GM12878 (cell line): Measurements from ENCODE around the gene HCFC1R1. TPM values are rescaled to one million over a fixed set of nuclear protein-coding genes. Genes with fewer than 3 reads are reported as not detected.

Source experiments
- ATAC-seq: fragments of 200-7000 bp; cut with Tn5 transposase; 3 replicates; pipeline ENCODE4 v1.9.1; 2020; ENCODE audit warnings: mild to moderate bottlenecking, moderate library complexity
- BruUV-seq: library from RNA; stranded (reverse); fragments of 400-500 nt; replicated peaks from 2 replicates; lab custom pipeline; 2021; lab: Mats Ljungman, UMichigan
- CTCF ChIA-PET: fragments of 300-600 bp; sonication (Branson Sonifier 250); formaldehyde crosslinking; extraction: SDS; loops from one replicate; lab custom pipeline; 2021; ENCODE audit warnings: inconsistent platforms; lab: Yijun Ruan, JAX
- POLR2A ChIA-PET: fragments of 350-600 bp; formaldehyde crosslinking; extraction: SDS; loops from one replicate; lab custom pipeline; 2021; ENCODE audit warnings: inconsistent platforms; lab: Charles Lee
- RAD21 ChIA-PET: fragments of 300-600 bp; sonication (Branson Sonifier 250); formaldehyde crosslinking; loops from one replicate; lab custom pipeline; 2023; ENCODE audit warnings: antibody characterized with exemption; ENCODE audit not compliant: unreplicated experiment; lab: Charles Lee
- SMC1A ChIA-PET: fragments of 300-600 bp; sonication (Branson Sonifier 250); formaldehyde crosslinking; loops from one replicate; lab custom pipeline; 2023; ENCODE audit not compliant: unreplicated experiment, uncharacterized antibody; lab: Charles Lee
- DNase-seq: peaks from one replicate; pipeline ENCODE4 v3.0.0-alpha.2; 2011; ENCODE audit warnings: low read depth, low spot score
- FAIRE-seq: peaks from 3 replicates; lab custom pipeline; 2011; peaks lifted over from hg19 to GRCh38; lab: Jason Lieb, UNC
- H2AFZ ChIP-seq: 2 replicates; pipeline ENCODE4 v1.6.0; 2011; ENCODE audit warnings: low read depth, low read length, control low read depth; ENCODE audit not compliant: control insufficient read depth
- H3K27ac ChIP-seq: 2 replicates; pipeline ENCODE4 v1.5.1; 2011; ENCODE audit warnings: control low read depth; ENCODE audit not compliant: control insufficient read depth, insufficient read depth
- H3K27me3 ChIP-seq, 2 experiments: replicated peaks in 1 of 2; 2 replicates each; pipeline versions ENCODE4 v1.6.0 to v1.6.1; 2011; ENCODE audit warnings: low read length in 1 of 2; ENCODE audit not compliant: control insufficient read depth in 2 of 2, insufficient read depth in 2 of 2
- H3K36me3 ChIP-seq, 2 experiments: 2 replicates each; pipeline ENCODE4 v1.5.1; 2011; ENCODE audit warnings: low read length in 1 of 2; ENCODE audit not compliant: control insufficient read depth in 2 of 2, insufficient read depth in 2 of 2
- H3K4me1 ChIP-seq: 2 replicates; pipeline ENCODE4 v1.6.1; 2011; ENCODE audit warnings: mild to moderate bottlenecking, low read length, moderate library complexity, mixed read lengths; ENCODE audit not compliant: control insufficient read depth, insufficient read depth
- H3K4me2 ChIP-seq: 2 replicates; pipeline ENCODE4 v1.6.0; 2011; ENCODE audit warnings: control low read depth; ENCODE audit not compliant: control insufficient read depth, insufficient read depth
- H3K4me3 ChIP-seq: fragments of 200-600 bp; sonication (generic); 2 replicates; pipeline ENCODE4 v1.5.1; 2016
- H3K79me2 ChIP-seq: 2 replicates; pipeline ENCODE4 v1.6.0; 2011; ENCODE audit warnings: low read length; ENCODE audit not compliant: control insufficient read depth, insufficient read depth
- H3K9ac ChIP-seq: 2 replicates; pipeline ENCODE4 v1.8.0; 2011; ENCODE audit warnings: low read length, control low read depth, mixed read lengths; ENCODE audit not compliant: control insufficient read depth, insufficient read depth
- H3K9me3 ChIP-seq: replicated peaks from 3 replicates; pipeline ENCODE4 v1.5.1; 2011; ENCODE audit warnings: mild to moderate bottlenecking, low read length; ENCODE audit not compliant: control insufficient read depth, insufficient read depth
- H4K20me1 ChIP-seq: 2 replicates; pipeline ENCODE4 v1.6.0; 2011; ENCODE audit not compliant: control insufficient read depth, insufficient read depth
- CBX5 ChIP-seq: sonication (generic); IDR thresholded peaks from 2 replicates; pipeline ENCODE4 v1.6.1; 2016; ENCODE audit warnings: low read depth, moderate library complexity, mild to moderate bottlenecking, inconsistent platforms
- HCFC1 ChIP-seq: fragments of 150-350 bp; IDR thresholded peaks from 2 replicates; pipeline ENCODE4 v1.6.1; 2014; ENCODE audit warnings: low read length
- NR2F1 ChIP-seq: fragments of 450-650 bp; conservative IDR thresholded peaks from 2 replicates; pipeline ENCODE4 v1.6.1; 2017; ENCODE audit warnings: mild to moderate bottlenecking
- TAF1 ChIP-seq: IDR thresholded peaks from 2 replicates; pipeline ENCODE4 v1.6.1; 2011; ENCODE audit warnings: mild to moderate bottlenecking, low read depth, low read length, borderline replicate concordance
- ZNF384 ChIP-seq: IDR thresholded peaks from 2 replicates; pipeline ENCODE4 v1.6.1; 2012; ENCODE audit warnings: low read depth, mild to moderate bottlenecking, low read length, improper control_type of control experiment, borderline replicate concordance
- WGBS: methylation state at CpG from one replicate; pipeline ENCODE4 v1.1.6; 2016; ENCODE audit warnings: low lambda C conversion rate; ENCODE audit not compliant: insufficient replicate concordance, insufficient coverage; ENCODE audit errors: missing lambda C conversion rate; 5-methylcytosine and 5-hydroxymethylcytosine counted together
- in situ Hi-C: fragments of 300-500 bp; cut with MboI; formaldehyde crosslinking; loops from 9 replicates; pipeline ENCODE4 v1.14.3; 2018; ENCODE audit warnings: mixed read lengths
- intact Hi-C: fragments of 100-400 bp; cut with micrococcal nuclease; formaldehyde crosslinking; loops from one replicate; pipeline ENCODE4 v1.14.2; 2022; ENCODE audit not compliant: unreplicated experiment
- polyA plus RNA-seq, 11 experiments: library from polyadenylated mRNA; depleted of rRNA in 4 of 11; unstranded in 6 of 11; stranded (reverse) in 5 of 11; fragments of >200 nt; fragmentation: Nextera tagmentation in 4 of 11; fragmentation: Illumina TruSeq in 1 of 11; extraction: Ambion mirVana in 4 of 11; extraction: Trizol in 1 of 11; gene quantifications; 1 replicate in 1 of 11; 2 replicates in 10 of 11; pipeline versions ENCODE4 v1.2.1 to v1.2.3, GENCODE V29; 2011 to 2016; ENCODE audit warnings: inconsistent platforms in 2 of 11, missing spikeins in 2 of 11, low read depth in 1 of 11
- total RNA-seq, 4 experiments: library from RNA; depleted of rRNA in 3 of 4; stranded (reverse); fragments of >200 nt in 3 of 4; fragmentation: Illumina TruSeq in 1 of 4; extraction: Trizol in 1 of 4; gene quantifications; 2 replicates each; pipeline versions ENCODE4 v1.2.1 to v1.2.3, GENCODE V29; 2013 to 2021
- TF ChIP-seq, protein P1 (sequence below): IDR thresholded peaks from 2 replicates; pipeline ENCODE4 v1.6.1; 2011; ENCODE audit warnings: mild to moderate bottlenecking, low read depth, low read length, moderate library complexity; ENCODE audit not compliant: insufficient replicate concordance
- TF ChIP-seq, protein P2 (sequence below): fragments of 450-650 bp; IDR thresholded peaks from 2 replicates; pipeline ENCODE4 v1.6.1; 2016; ENCODE audit warnings: mild to moderate bottlenecking
- TF ChIP-seq, protein P3 (sequence below): fragments of 450-650 bp; IDR thresholded peaks from 2 replicates; pipeline ENCODE4 v1.6.1; 2017; ENCODE audit warnings: mild to moderate bottlenecking, low read depth, inconsistent platforms; ENCODE audit not compliant: poor library complexity, severe bottlenecking

The HCFC1R1 gene
- total and polyA plus RNA-seq, 10 of the 15 experiments (the other 5 are each of a cell fraction or from before 2014, with no cell fraction given) = 2.8 to 42.5 (median 20.4) TPM

DNA sequence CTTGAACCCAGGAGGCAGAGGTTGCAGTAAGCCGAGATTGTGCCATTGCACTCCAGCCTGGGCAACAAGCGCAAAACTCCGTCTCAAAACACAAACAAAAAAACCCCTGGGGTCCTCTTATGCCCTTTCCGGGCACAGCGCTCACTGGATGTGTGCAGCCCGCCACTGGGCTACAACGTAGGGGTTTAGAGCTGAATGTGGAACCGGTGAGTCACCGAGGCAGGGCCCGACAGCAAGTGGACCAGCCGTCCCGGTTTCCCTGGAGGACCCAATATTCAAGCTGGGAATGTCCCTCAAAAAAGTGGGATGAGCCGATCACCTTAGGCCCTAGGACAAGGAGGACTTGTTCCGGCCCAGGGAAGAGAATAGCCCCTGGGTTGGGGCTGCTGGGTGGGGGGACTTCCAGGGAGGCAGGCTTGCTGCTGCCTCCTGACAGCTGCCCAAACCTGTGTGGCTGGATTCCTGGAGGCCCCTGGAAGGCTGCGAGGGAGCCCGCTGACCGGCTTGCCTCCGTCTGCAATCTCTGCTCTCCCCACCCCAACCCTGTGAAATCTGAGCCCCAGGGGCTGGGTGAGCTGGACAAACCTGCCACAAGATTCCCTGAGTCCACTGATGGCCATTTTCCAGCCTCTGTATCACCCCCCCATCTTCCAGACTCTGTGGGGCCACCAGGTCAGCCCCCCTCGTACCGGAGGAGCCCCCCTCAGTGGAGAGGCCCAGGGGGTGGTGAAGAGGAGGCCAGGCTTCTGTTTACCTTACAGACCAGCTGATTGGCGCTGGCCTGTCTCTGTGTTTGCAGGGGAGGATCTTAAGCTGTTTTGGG is 14.0 kb downstream of the HCFC1R1 start:
- no peak overlapping the region for H3K4me3 ChIP-seq
- ChIA-PET CTCF (interaction anchor here (11.3 kb wide), 1 partner anchor 17 kb away, joined by 421 read pairs; the partner anchor contains the start of genes CLDN6, HCFC1R1, THOC6 and TNFRSF12A), RAD21 (interaction anchor here (1.2 to 2.1 kb wide), 2 partner anchors 11 to 19 kb away, joined by 5 to 7 read pairs; partner anchors contain the start of gene TNFRSF12A), POLR2A (interaction anchor here (1.6 kb wide), 1 partner anchor 10 kb away, joined by 5 read pairs; the partner anchor contains the start of gene TNFRSF12A), SMC1A (interaction anchor here (0.6 kb wide), 1 partner anchor 13 kb away, joined by 3 read pairs; no protein-coding TSS in a partner anchor)
- WGBS = 51% methylated on average over 21 of the region's 21 CpGs
- no peak overlapping the region for H3K27ac ChIP-seq
- no peak overlapping the region for H3K4me2 ChIP-seq
- no peaks in the 10 kb centered on the region for H3K9me3 ChIP-seq
- in situ Hi-C loops (no loop called here), intact Hi-C loops (no loop called here)
- H3K27me3 ChIP-seq = peaks cover 0 to 17% of the 10 kb centered on the region in 2 experiments
- H3K4me1 ChIP-seq = peaks cover 17% of the 10 kb centered on the region
- no peaks in the 10 kb centered on the region for H3K36me3 ChIP-seq
- BruUV-seq = no TSS peak
- TF ChIP-seq ZNF384 = no peak
- TF ChIP-seq, protein P1, sequence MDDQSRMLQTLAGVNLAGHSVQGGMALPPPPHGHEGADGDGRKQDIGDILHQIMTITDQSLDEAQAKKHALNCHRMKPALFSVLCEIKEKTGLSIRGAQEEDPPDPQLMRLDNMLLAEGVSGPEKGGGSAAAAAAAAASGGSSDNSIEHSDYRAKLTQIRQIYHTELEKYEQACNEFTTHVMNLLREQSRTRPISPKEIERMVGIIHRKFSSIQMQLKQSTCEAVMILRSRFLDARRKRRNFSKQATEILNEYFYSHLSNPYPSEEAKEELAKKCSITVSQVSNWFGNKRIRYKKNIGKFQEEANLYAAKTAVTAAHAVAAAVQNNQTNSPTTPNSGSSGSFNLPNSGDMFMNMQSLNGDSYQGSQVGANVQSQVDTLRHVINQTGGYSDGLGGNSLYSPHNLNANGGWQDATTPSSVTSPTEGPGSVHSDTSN = no peak
- no peak for ATAC-seq
- H4K20me1 ChIP-seq = no peaks in the 10 kb centered on the region
- no peak for DNase-seq
- no peak for FAIRE-seq
- H3K79me2 ChIP-seq = no peaks in the 10 kb centered on the region
- H2AFZ ChIP-seq = no peak overlapping the region
- no peak overlapping the region for H3K9ac ChIP-seq

DNA sequence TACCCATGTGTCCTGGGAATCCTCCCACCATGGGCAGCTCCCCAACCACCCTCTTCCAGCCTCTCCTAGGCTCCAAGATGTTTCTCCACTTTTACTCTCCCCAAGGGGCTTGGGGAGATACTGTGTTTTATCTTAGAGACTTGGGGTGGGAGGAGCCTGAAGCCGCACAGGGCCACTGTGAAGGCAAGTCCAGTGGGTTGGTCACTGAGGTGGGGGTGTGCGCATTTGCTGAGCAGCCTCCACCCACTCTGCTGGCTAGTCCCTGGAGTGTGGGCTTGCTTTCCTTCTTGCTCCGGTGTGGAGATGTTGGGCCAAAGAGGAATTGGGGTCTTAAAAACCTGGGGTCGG is 15.1 kb downstream of the HCFC1R1 start:
- CTCF ChIA-PET = interaction anchor here (11.3 kb wide), 1 partner anchor 18 kb away, joined by 421 read pairs; the partner anchor contains the start of genes CLDN6, HCFC1R1, THOC6 and TNFRSF12A
- intact Hi-C loops = no loop called here
- no peaks in the 10 kb centered on the region for H3K9me3 ChIP-seq
- 75% methylated on average over 4 of the region's 4 CpGs for WGBS
- POLR2A ChIA-PET = no interaction called here
- no peaks in the 10 kb centered on the region for H3K36me3 ChIP-seq
- no peak overlapping the region for H3K4me3 ChIP-seq
- SMC1A ChIA-PET = interaction anchor here (7.2 kb wide), 1 partner anchor 17 kb away, joined by 91 read pairs; the partner anchor contains the start of genes HCFC1R1 and THOC6
- H3K9ac ChIP-seq = no peak overlapping the region
- RAD21 ChIA-PET = interaction anchor here (2.1 kb wide), 1 partner anchor 19 kb away, joined by 8 read pairs; no protein-coding TSS in a partner anchor
- no peak for ATAC-seq
- H4K20me1 ChIP-seq = no peaks in the 10 kb centered on the region
- no peak overlapping the region for H2AFZ ChIP-seq
- no peak for DNase-seq
- H3K4me2 ChIP-seq = no peak overlapping the region
- FAIRE-seq = no peak
- H3K79me2 ChIP-seq = no peaks in the 10 kb centered on the region
- H3K4me1 ChIP-seq = peaks cover 17% of the 10 kb centered on the region
- in situ Hi-C loops = no loop called here
- BruUV-seq = no TSS peak
- H3K27ac ChIP-seq = no peak overlapping the region
- H3K27me3 ChIP-seq = peaks cover 0 to 17% of the 10 kb centered on the region in 2 experiments
- no peak for TF ChIP-seq NR2F1
- TF ChIP-seq CBX5 = no peak
- TF ChIP-seq, protein P2, sequence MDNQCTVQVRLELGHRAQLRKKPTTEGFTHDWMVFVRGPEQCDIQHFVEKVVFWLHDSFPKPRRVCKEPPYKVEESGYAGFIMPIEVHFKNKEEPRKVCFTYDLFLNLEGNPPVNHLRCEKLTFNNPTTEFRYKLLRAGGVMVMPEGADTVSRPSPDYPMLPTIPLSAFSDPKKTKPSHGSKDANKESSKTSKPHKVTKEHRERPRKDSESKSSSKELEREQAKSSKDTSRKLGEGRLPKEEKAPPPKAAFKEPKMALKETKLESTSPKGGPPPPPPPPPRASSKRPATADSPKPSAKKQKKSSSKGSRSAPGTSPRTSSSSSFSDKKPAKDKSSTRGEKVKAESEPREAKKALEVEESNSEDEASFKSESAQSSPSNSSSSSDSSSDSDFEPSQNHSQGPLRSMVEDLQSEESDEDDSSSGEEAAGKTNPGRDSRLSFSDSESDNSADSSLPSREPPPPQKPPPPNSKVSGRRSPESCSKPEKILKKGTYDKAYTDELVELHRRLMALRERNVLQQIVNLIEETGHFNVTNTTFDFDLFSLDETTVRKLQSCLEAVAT = no peak
- TF ChIP-seq HCFC1 = no peak
- TF ChIP-seq TAF1 = no peak
- TF ChIP-seq, protein P3, sequence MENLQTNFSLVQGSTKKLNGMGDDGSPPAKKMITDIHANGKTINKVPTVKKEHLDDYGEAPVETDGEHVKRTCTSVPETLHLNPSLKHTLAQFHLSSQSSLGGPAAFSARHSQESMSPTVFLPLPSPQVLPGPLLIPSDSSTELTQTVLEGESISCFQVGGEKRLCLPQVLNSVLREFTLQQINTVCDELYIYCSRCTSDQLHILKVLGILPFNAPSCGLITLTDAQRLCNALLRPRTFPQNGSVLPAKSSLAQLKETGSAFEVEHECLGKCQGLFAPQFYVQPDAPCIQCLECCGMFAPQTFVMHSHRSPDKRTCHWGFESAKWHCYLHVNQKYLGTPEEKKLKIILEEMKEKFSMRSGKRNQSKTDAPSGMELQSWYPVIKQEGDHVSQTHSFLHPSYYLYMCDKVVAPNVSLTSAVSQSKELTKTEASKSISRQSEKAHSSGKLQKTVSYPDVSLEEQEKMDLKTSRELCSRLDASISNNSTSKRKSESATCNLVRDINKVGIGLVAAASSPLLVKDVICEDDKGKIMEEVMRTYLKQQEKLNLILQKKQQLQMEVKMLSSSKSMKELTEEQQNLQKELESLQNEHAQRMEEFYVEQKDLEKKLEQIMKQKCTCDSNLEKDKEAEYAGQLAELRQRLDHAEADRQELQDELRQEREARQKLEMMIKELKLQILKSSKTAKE = no peak
